Measurements from ENCODE around the gene A3GALT2. TPM values are rescaled to one million over a fixed set of nuclear protein-coding genes. Genes with fewer than 3 reads are reported as not detected.

Gene A3GALT2
- total and polyA plus RNA-seq, 2 donors: not detected

GRCh38 chr1:33347650-33347992 lies 26.7 kb upstream of the A3GALT2 start:
- 14% methylated on average over 5 of the region's 5 CpGs for WGBS
- DNase-seq (ENCODE audit: extremely low spot score): no peak
- H3K36me3 ChIP-seq (ENCODE audit: insufficient read depth): no peaks in the 10 kb centered on the region
- peaks cover 3% of the 10 kb centered on the region for H3K4me1 ChIP-seq (ENCODE audit: insufficient read depth)
- peak overlapping the region; percentile 69 for H3K27ac ChIP-seq (ENCODE audit: low read depth)
- peak overlapping the region; percentile 98 for H3K4me3 ChIP-seq (ENCODE audit: low read depth, low read length)

- H3K4me1 ChIP-seq (ENCODE audit: insufficient read depth): peaks cover 3% of the 10 kb centered on the region
- peak overlapping the region; percentile 69 for H3K27ac ChIP-seq (ENCODE audit: low read depth)
- WGBS: 19% methylated on average over 2 of the region's 2 CpGs
- H3K36me3 ChIP-seq (ENCODE audit: insufficient read depth): no peaks in the 10 kb centered on the region
- DNase-seq (ENCODE audit: extremely low spot score): no peak
- H3K4me3 ChIP-seq (ENCODE audit: low read depth, low read length): peak overlapping the region; percentile 14
Observed at GRCh38 chr1:33346927-33347649, 26.2 kb upstream of the A3GALT2 start.

DNA sequence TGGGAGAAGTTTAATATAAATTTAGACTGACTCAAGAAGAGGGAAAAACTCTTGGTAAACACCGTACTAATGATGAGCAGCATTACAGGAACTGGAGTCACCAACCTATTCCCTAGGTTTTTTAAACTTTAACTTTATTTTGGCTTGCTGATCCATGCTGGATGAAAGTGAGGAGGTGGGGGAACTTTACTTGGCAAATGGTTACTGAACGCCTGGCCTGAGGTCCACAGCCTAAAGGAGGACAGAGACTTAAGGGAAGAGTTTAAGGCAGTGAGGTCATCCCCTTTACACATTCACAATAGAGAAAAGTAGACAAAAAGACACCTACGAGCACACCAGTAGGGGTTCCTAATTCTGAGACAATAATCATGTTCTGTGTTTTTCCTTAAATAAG lies 25.6 kb upstream of the A3GALT2 start:
- Histone ChIP-seq H3K4me3 (ENCODE audit: low read depth, low read length) (no peak overlapping the region), H3K27ac (ENCODE audit: low read depth) (peak overlapping the region; percentile 69), H3K4me1 (ENCODE audit: insufficient read depth) (peaks cover 3% of the 10 kb centered on the region), H3K36me3 (ENCODE audit: insufficient read depth) (no peaks in the 10 kb centered on the region)
- no peak for DNase-seq (ENCODE audit: extremely low spot score)
- 25% methylated on average over 3 of the region's 3 CpGs for WGBS

DNA sequence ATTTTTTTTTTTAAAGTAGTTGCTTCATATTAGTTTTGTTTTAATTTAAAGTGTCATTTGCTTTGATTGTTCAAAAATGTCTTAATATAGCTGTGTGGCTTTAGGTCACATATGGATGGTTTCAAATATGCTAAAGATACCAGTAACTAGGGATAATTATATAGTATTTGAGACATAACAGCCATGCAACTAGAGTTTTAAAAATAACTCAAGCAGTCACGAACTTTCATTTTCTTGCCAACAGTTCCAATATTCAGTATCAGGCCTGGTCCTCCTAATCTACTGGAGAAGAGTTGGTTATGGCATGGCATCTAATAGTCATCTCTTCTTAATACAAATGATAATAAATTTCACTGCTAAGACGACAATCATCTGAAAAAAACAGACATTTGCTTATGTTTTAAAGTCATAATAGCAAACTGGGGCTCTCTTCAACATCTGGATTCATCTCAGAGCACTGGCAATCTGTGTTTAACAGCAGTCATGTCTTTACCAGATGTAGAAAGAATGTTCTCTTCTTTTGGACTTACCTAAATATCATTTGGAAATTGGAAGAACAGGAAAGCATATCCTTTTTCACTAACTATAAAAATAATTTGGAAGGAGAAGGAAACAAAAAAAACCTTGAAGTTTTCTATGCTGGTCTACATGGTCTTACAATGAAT lies 24.1 kb upstream of the A3GALT2 start:
- 17% methylated on average over 2 of the region's 2 CpGs for WGBS
- H3K4me1 ChIP-seq (ENCODE audit: insufficient read depth): peaks cover 3% of the 10 kb centered on the region
- no peaks in the 10 kb centered on the region for H3K36me3 ChIP-seq (ENCODE audit: insufficient read depth)
- no peak for DNase-seq (ENCODE audit: extremely low spot score)
- no peak overlapping the region for H3K4me3 ChIP-seq (ENCODE audit: low read depth, low read length)
- H3K27ac ChIP-seq (ENCODE audit: low read depth): no peak overlapping the region

GRCh38 chr1:33343539-33343938 lies 22.6 kb upstream of the A3GALT2 start:
- no peak for DNase-seq (ENCODE audit: extremely low spot score)
- WGBS: 37% methylated on average over 5 of the region's 5 CpGs
- H3K36me3 ChIP-seq (ENCODE audit: insufficient read depth): no peaks in the 10 kb centered on the region
- peaks cover 3% of the 10 kb centered on the region for H3K4me1 ChIP-seq (ENCODE audit: insufficient read depth)
- no peak overlapping the region for H3K4me3 ChIP-seq (ENCODE audit: low read depth, low read length)
- no peak overlapping the region for H3K27ac ChIP-seq (ENCODE audit: low read depth)

- WGBS: 8% methylated on average over 7 of the region's 7 CpGs
- no peaks in the 10 kb centered on the region for H3K36me3 ChIP-seq (ENCODE audit: insufficient read depth)
- no peak overlapping the region for H3K4me3 ChIP-seq (ENCODE audit: low read depth, low read length)
- peaks cover 3% of the 10 kb centered on the region for H3K4me1 ChIP-seq (ENCODE audit: insufficient read depth)
- no peak for DNase-seq (ENCODE audit: extremely low spot score)
- H3K27ac ChIP-seq (ENCODE audit: low read depth): peak overlapping the region; percentile 60
Observed at GRCh38 chr1:33342041-33342723, 21.3 kb upstream of the A3GALT2 start.

DNA sequence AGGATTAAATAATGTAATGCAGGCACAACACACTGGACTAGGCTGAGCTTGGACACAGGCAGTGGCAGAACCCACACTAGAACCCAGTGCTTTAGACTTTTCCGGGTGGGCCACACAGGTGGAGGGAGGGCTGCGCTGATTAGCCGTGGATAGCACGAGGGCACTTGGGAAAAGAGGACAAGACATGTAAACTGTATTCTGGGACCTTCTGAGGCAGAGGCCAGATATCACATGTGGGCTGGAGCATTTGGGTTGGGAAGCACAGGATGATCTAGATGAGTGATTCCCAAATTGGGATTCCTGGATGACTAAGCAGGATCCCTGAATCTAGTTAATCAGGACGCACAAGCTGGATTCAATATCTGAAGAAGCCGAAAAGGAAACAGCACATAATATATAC lies 20.3 kb upstream of the A3GALT2 start:
- Histone ChIP-seq H3K27ac (ENCODE audit: low read depth) (peak overlapping the region; percentile 7), H3K36me3 (ENCODE audit: insufficient read depth) (no peaks in the 10 kb centered on the region), H3K4me1 (ENCODE audit: insufficient read depth) (peaks cover 3% of the 10 kb centered on the region), H3K4me3 (ENCODE audit: low read depth, low read length) (no peak overlapping the region)
- 59% methylated on average over 6 of the region's 6 CpGs for WGBS
- no peak for DNase-seq (ENCODE audit: extremely low spot score)

- WGBS: 38% methylated on average over 2 of the region's 2 CpGs
- peaks cover under 1% of the 10 kb centered on the region for H3K4me1 ChIP-seq (ENCODE audit: insufficient read depth)
Observed at GRCh38 chr1:33339413-33339812, 18.5 kb upstream of the A3GALT2 start.

GRCh38 chr1:33338440-33339211 lies 17.7 kb upstream of the A3GALT2 start:
- H3K4me3 ChIP-seq (ENCODE audit: low read depth, low read length): no peak overlapping the region
- peak overlapping the region; percentile 73 for H3K27ac ChIP-seq (ENCODE audit: low read depth)
- 16% methylated on average over 14 of the region's 14 CpGs for WGBS
- no peaks in the 10 kb centered on the region for H3K36me3 ChIP-seq (ENCODE audit: insufficient read depth)
- H3K4me1 ChIP-seq (ENCODE audit: insufficient read depth): no peaks in the 10 kb centered on the region
- no peak for DNase-seq (ENCODE audit: extremely low spot score)

More at GRCh38 chr1:33339413-33339812, 18.5 kb upstream of the A3GALT2 start:
- H3K27ac ChIP-seq (ENCODE audit: low read depth): peak overlapping the region; percentile 73
- no peak overlapping the region for H3K4me3 ChIP-seq (ENCODE audit: low read depth, low read length)
- DNase-seq (ENCODE audit: extremely low spot score): no peak
- H3K36me3 ChIP-seq (ENCODE audit: insufficient read depth): no peaks in the 10 kb centered on the region

DNA sequence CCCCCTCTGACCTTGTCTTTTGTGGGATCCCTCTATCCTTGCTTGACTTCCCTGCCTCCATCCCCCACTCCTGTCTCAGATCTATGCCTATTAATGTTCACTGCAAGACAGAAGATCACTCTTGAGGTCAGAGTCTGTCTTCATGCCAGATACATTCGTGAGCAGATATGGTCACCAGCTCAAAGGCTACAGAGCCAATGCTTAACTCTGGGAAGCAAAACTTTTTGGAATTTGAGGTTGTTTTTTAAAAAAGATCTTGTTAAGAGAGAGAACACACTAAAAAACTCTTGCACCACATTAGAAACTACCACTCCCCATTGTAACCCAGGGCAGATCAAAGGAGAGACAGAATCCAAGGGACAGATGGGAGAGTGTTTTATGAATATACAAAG lies 17.1 kb upstream of the A3GALT2 start:
- no peak overlapping the region for H3K4me3 ChIP-seq (ENCODE audit: low read depth, low read length)
- WGBS: 15% methylated on average over 1 of the region's 1 CpG
- H3K36me3 ChIP-seq (ENCODE audit: insufficient read depth): no peaks in the 10 kb centered on the region
- peak overlapping the region; percentile 46 for H3K27ac ChIP-seq (ENCODE audit: low read depth)
- no peaks in the 10 kb centered on the region for H3K4me1 ChIP-seq (ENCODE audit: insufficient read depth)
- DNase-seq (ENCODE audit: extremely low spot score): no peak

DNA sequence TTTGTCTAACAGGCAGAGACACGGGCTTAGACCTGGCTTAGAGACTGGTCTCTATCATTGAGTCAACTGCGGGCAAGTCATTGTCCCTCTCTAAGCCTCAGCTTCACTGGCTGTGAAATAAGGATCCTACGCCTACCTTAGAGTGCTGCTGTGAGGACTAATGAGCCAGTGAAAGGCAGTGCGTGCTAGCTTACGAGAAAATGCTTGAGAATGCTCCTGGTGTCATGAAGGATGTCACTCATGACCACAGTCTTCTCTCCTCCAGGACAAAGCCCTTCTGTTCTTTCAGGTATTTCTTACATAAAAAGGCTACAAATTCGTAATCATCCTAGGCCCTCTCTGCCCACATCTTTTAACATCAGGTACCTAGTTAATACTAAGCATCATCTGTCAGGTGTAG lies 16.5 kb upstream of the A3GALT2 start:
- no peak for DNase-seq (ENCODE audit: extremely low spot score)
- WGBS: 77% methylated on average over 6 of the region's 6 CpGs
- H3K4me1 ChIP-seq (ENCODE audit: insufficient read depth): no peaks in the 10 kb centered on the region
- peak overlapping the region; percentile 46 for H3K27ac ChIP-seq (ENCODE audit: low read depth)
- H3K4me3 ChIP-seq (ENCODE audit: low read depth, low read length): no peak overlapping the region
- H3K36me3 ChIP-seq (ENCODE audit: insufficient read depth): no peaks in the 10 kb centered on the region

DNA sequence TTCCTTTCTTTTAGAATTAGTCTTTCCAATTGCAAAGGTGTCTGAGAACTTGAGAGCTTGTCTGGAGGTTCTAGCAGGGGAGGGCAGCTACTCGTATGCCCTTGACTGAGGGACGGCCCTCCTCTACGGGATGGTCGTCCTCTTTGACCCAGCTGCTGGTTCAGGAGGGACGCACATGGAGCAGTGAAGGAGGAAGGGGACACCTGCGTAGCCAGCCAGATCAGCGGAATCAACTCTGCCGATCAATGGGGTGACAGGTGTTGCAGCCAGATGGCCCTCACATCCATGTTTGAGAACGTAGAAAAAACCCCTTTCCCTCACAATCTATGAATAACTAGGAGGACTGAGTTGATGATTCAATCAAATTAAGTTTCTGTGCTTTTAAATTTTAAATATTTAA lies 15.7 kb upstream of the A3GALT2 start:
- Histone ChIP-seq H3K4me3 (ENCODE audit: low read depth, low read length) (no peak overlapping the region), H3K27ac (ENCODE audit: low read depth) (no peak overlapping the region), H3K4me1 (ENCODE audit: insufficient read depth) (no peaks in the 10 kb centered on the region), H3K36me3 (ENCODE audit: insufficient read depth) (peaks cover 3% of the 10 kb centered on the region)
- 63% methylated on average over 9 of the region's 9 CpGs for WGBS
- DNase-seq (ENCODE audit: extremely low spot score): no peak

- Histone ChIP-seq H3K4me1 (ENCODE audit: insufficient read depth) (no peaks in the 10 kb centered on the region), H3K27ac (ENCODE audit: low read depth) (no peak overlapping the region), H3K4me3 (ENCODE audit: low read depth, low read length) (no peak overlapping the region), H3K36me3 (ENCODE audit: insufficient read depth) (peaks cover 4% of the 10 kb centered on the region)
- WGBS: 33% methylated on average over 4 of the region's 4 CpGs
- DNase-seq (ENCODE audit: extremely low spot score): no peak
Observed at GRCh38 chr1:33335020-33335419, 14.1 kb upstream of the A3GALT2 start.

Measured in urinary bladder (tissue), 4 donors.